B cell (primary cell): ENCODE measurements around the gene TBC1D22A. TPM values are rescaled to one million over a fixed set of nuclear protein-coding genes. Genes with fewer than 3 reads are reported as not detected.
A peak's percentile ranks its signal among the peaks of the same experiment; 100 is the strongest.

ENCODE experiments used
- ATAC-seq: fragments of 200-7000 bp; cut with Tn5 transposase; one replicate; pipeline ENCODE4 v1.10.0; 2021; ENCODE audit warnings: low read depth, mild to moderate bottlenecking, moderate number of reproducible peaks, moderate library complexity
- CTCF ChIA-PET: fragments of 350-600 bp; sonication (Branson Sonifier 250); formaldehyde crosslinking; loops from one replicate; lab custom pipeline; 2021; ENCODE audit warnings: antibody characterized with exemption, inconsistent platforms; lab: Charles Lee
- POLR2A ChIA-PET: fragments of 350-600 bp; sonication (Branson Sonifier 250); formaldehyde crosslinking; loops from one replicate; lab custom pipeline; 2021; ENCODE audit warnings: antibody characterized with exemption; lab: Charles Lee
- DNase-seq: peaks from one replicate; pipeline ENCODE4 v3.0.0; 2013
- H2AFZ ChIP-seq: 2 replicates; pipeline ENCODE4 v1.6.1; 2012; ENCODE audit warnings: mild to moderate bottlenecking, low read depth, low read length; ENCODE audit not compliant: insufficient read depth, poor library complexity, severe bottlenecking
- H3K27ac ChIP-seq, 2 donors: 1 replicate in 1 of 2; 2 replicates in 1 of 2; pipeline ENCODE4 v1.5.1; 2012 to 2013; ENCODE audit warnings: low read length in 2 of 2, mild to moderate bottlenecking in 2 of 2, moderate library complexity in 1 of 2
- H3K27me3 ChIP-seq, 4 experiments: fragments of 200-600 bp in 1 of 4; sonication (generic) in 1 of 4; replicated peaks in 1 of 4; 1 replicate in 2 of 4; 2 replicates in 2 of 4; pipeline versions ENCODE4 v1.6.1 to v1.7.0; 2013 to 2016; ENCODE audit warnings: low read length in 3 of 4, mild to moderate bottlenecking in 2 of 4, mixed read lengths in 1 of 4, moderate library complexity in 1 of 4; ENCODE audit not compliant: insufficient read depth in 4 of 4, control insufficient read depth in 3 of 4; ENCODE audit errors: control extremely low read depth in 1 of 4
- H3K36me3 ChIP-seq, 2 experiments: replicated peaks in 1 of 2; 1 replicate in 1 of 2; 2 replicates in 1 of 2; pipeline versions ENCODE4 v1.6.1 to v1.7.1; 2013; ENCODE audit warnings: low read length in 1 of 2; ENCODE audit not compliant: insufficient read depth in 2 of 2, control insufficient read depth in 1 of 2; ENCODE audit errors: control extremely low read depth in 1 of 2, extremely low read depth in 1 of 2
- H3K4me1 ChIP-seq, 2 donors: fragments of 200-600 bp in 1 of 2; sonication (generic) in 1 of 2; 1 replicate in 1 of 2; 2 replicates in 1 of 2; pipeline versions ENCODE4 v1.5.1 to v1.6.1; 2013 to 2017; ENCODE audit warnings: low read length in 2 of 2; ENCODE audit not compliant: control insufficient read depth in 2 of 2, insufficient read depth in 2 of 2
- H3K4me2 ChIP-seq: replicated peaks from 2 replicates; pipeline ENCODE3; 2012; ENCODE audit warnings: mild to moderate bottlenecking, low read depth, low read length; ENCODE audit not compliant: poor library complexity, severe bottlenecking
- H3K4me3 ChIP-seq, 5 experiments: fragments of 200-600 bp in 1 of 5; sonication (generic) in 1 of 5; 1 replicate in 3 of 5; 2 replicates in 2 of 5; pipeline versions ENCODE4 v1.5.1 to v1.7.0; 2011 to 2016; ENCODE audit warnings: low read length in 4 of 5, mild to moderate bottlenecking in 4 of 5, low read depth in 2 of 5, control low read depth in 1 of 5, moderate library complexity in 1 of 5; ENCODE audit not compliant: insufficient read depth in 1 of 5; ENCODE audit errors: control extremely low read depth in 1 of 5, extremely low read depth in 1 of 5
- H3K79me2 ChIP-seq: fragments of 200-600 bp; sonication (generic); one replicate; pipeline ENCODE4 v1.6.0; 2016; ENCODE audit warnings: low read length; ENCODE audit not compliant: control insufficient read depth, insufficient read depth
- H3K9ac ChIP-seq: fragments of 200-600 bp; sonication (generic); 2 replicates; pipeline ENCODE4 v1.6.1; 2017; ENCODE audit warnings: mild to moderate bottlenecking, low read length, moderate library complexity
- H3K9me3 ChIP-seq, 3 donors: one replicate each; pipeline versions ENCODE4 v1.6.1 to v1.7.1; 2013; ENCODE audit warnings: low read length in 2 of 3; ENCODE audit not compliant: control insufficient read depth in 2 of 3, insufficient read depth in 1 of 3; ENCODE audit errors: control extremely low read depth in 1 of 3
- H4K20me1 ChIP-seq: 2 replicates; pipeline ENCODE4 v1.6.0; 2012; ENCODE audit warnings: mild to moderate bottlenecking, low read length; ENCODE audit not compliant: insufficient read depth, control insufficient read depth, poor library complexity, severe bottlenecking
- H3K27ac Mint-ChIP-seq: one replicate; pipeline ENCODE4 v1.8.0; 2021; ENCODE audit warnings: mixed read lengths
- H3K27me3 Mint-ChIP-seq: one replicate; pipeline ENCODE4 v1.8.0; 2021; ENCODE audit warnings: mixed read lengths
- H3K4me1 Mint-ChIP-seq: one replicate; pipeline ENCODE4 v1.8.0; 2021; ENCODE audit warnings: mixed read lengths
- H3K4me3 Mint-ChIP-seq: one replicate; pipeline ENCODE4 v1.8.0; 2021; ENCODE audit warnings: mixed read lengths
- H3K9me3 Mint-ChIP-seq: one replicate; pipeline ENCODE4 v1.8.0; 2022; ENCODE audit warnings: mixed read lengths; ENCODE audit not compliant: insufficient read depth
- CTCF ChIP-seq: fragments of 200-600 bp; IDR thresholded peaks from one replicate; pipeline ENCODE4 v1.8.0; 2022; ENCODE audit warnings: antibody characterized with exemption, mild to moderate bottlenecking
- EZH2 ChIP-seq: IDR thresholded peaks from 2 replicates; pipeline ENCODE4 v1.6.1; 2012; ENCODE audit warnings: borderline replicate concordance, low read depth, mild to moderate bottlenecking, moderate library complexity, low read length; ENCODE audit not compliant: insufficient read depth, poor library complexity, severe bottlenecking
- WGBS: methylation state at CpG from one replicate; pipeline ENCODE4 v1.1.5; 2013; ENCODE audit warnings: missing lambda C conversion rate; ENCODE audit not compliant: insufficient coverage; 5-methylcytosine and 5-hydroxymethylcytosine counted together
- intact Hi-C: fragments of 100-400 bp; cut with micrococcal nuclease; formaldehyde crosslinking; loops from one replicate; pipeline ENCODE4 v1.10.0; 2022
- polyA plus RNA-seq: library from polyadenylated mRNA; depleted of rRNA; stranded (reverse); fragments of >200 nt; gene quantifications from 2 replicates; pipeline ENCODE4 v1.2.3, GENCODE V29; 2012
- total RNA-seq, 2 donors: library from RNA; stranded (reverse); fragments of 120-200 nt in 1 of 2; gene quantifications; 1 replicate in 1 of 2; 2 replicates in 1 of 2; pipeline versions ENCODE4 v1.2.3 to v1.2.4, GENCODE V29; 2013 to 2022

Gene TBC1D22A
- total and polyA plus RNA-seq, 2 donors (not counting 1 experiment from before 2014, with no cell fraction given), result 73.8 to 128 TPM

GRCh38 chr22:47000888-47001287 lies 238.4 kb downstream of the TBC1D22A start:
- WGBS, result 57% methylated on average over 2 of the region's 4 CpGs
- intact Hi-C loops, result no loop called here
- Histone ChIP-seq H3K4me3 (no peak overlapping the region), H3K9ac (no peak overlapping the region), H3K4me2 (no peak overlapping the region), H4K20me1 (peaks cover 74% of the 10 kb centered on the region), H3K27ac (peak overlapping the region in 1 of 2 donors; percentile 33), H3K4me1 (peaks cover 0 to 10% of the 10 kb centered on the region in 2 donors), H3K27me3 (no peaks in the 10 kb centered on the region), H3K9me3 (peaks cover 0 to 3% (median 0%) of the 10 kb centered on the region in 3 donors), H2AFZ (no peak overlapping the region), H3K79me2 (peaks cover 84% of the 10 kb centered on the region), H3K36me3 (peaks cover 2 to 70% of the 10 kb centered on the region in 2 experiments)
- H3K9me3 Mint-ChIP-seq, result no peaks in the 10 kb centered on the region
- TF ChIP-seq CTCF, result no peak
- TF ChIP-seq EZH2, result no peak
- peaks cover 16% of the 10 kb centered on the region for H3K4me1 Mint-ChIP-seq
- H3K4me3 Mint-ChIP-seq, result peak overlapping the region; percentile 8
- no peak for ATAC-seq
- ChIA-PET POLR2A (no interaction called here), CTCF (no interaction called here)
- H3K27ac Mint-ChIP-seq, result peak overlapping the region; percentile 64
- DNase-seq, result no peak
- no peaks in the 10 kb centered on the region for H3K27me3 Mint-ChIP-seq

- Histone ChIP-seq H3K9ac (no peak overlapping the region), H3K79me2 (peaks cover 84% of the 10 kb centered on the region), H3K36me3 (peaks cover 2 to 70% of the 10 kb centered on the region in 2 experiments), H2AFZ (no peak overlapping the region), H3K4me2 (no peak overlapping the region), H3K27ac (no peak overlapping the region), H3K9me3 (no peaks in the 10 kb centered on the region), H3K27me3 (no peaks in the 10 kb centered on the region), H3K4me1 (peaks cover 0 to 10% of the 10 kb centered on the region in 2 donors), H4K20me1 (peaks cover 74% of the 10 kb centered on the region), H3K4me3 (no peak overlapping the region)
- H3K9me3 Mint-ChIP-seq, result no peaks in the 10 kb centered on the region
- TF ChIP-seq CTCF (no peak), EZH2 (no peak)
- no peak for ATAC-seq
- POLR2A ChIA-PET, result no interaction called here
- no peak overlapping the region for H3K27ac Mint-ChIP-seq
- WGBS, result 100% methylated on average over 1 of the region's 9 CpGs
- CTCF ChIA-PET, result interaction anchor here (0.7 kb wide), 1 partner anchor 19 kb away, joined by 3 read pairs; no protein-coding TSS in a partner anchor
- peaks cover 16% of the 10 kb centered on the region for H3K4me1 Mint-ChIP-seq
- no peak for DNase-seq
- intact Hi-C loops, result no loop called here
- no peak overlapping the region for H3K4me3 Mint-ChIP-seq
- no peaks in the 10 kb centered on the region for H3K27me3 Mint-ChIP-seq
Measured at GRCh38 chr22:47001288-47001687, 238.8 kb downstream of the TBC1D22A start.
